ENCODE data around the gene VMA21. TPM values are rescaled to one million over a fixed set of nuclear protein-coding genes. Genes with fewer than 3 reads are reported as not detected.

VMA21 gene
- total and polyA plus RNA-seq, 7 donors, result 6.7 to 24.1 (median 17.4) TPM

GRCh38 chrX:151402719-151403390, 5.8 kb downstream of the VMA21 start:
- intact Hi-C loops (cut with DNase I), result no loop called here
- H3K9me3 ChIP-seq, result no peaks in the 10 kb centered on the region
- no peak overlapping the region for H3K27ac ChIP-seq
- no peaks in the 10 kb centered on the region for H3K4me1 ChIP-seq
- peak; percentile 39 to 71 for DNase-seq
- H3K4me3 ChIP-seq, result no peak overlapping the region
- H3K36me3 ChIP-seq (ENCODE audit: insufficient read depth in 1 of 2, low read depth in 1 of 2), result peaks cover 0 to 24% of the 10 kb centered on the region in 2 donors
- WGBS, 3 donors, result 65 to 87% (median 68%) methylated on average over 15 to 22 of the region's 22 CpGs
- ATAC-seq, result peak; percentile 82 to 94 (median 88)
- no peak for TF ChIP-seq CTCF (IDR thresholded peaks at IDR 0.05)
- H3K27me3 ChIP-seq (ENCODE audit: insufficient read depth in 3 of 3, low read length in 2 of 3), result no peaks in the 10 kb centered on the region

GRCh38 chrX:151416579-151416978, 19.6 kb downstream of the VMA21 start:
- TF ChIP-seq CTCF (IDR thresholded peaks at IDR 0.05), result no peak
- no peak overlapping the region for H3K27ac ChIP-seq
- no peaks in the 10 kb centered on the region for H3K4me1 ChIP-seq
- no peaks in the 10 kb centered on the region for H3K9me3 ChIP-seq
- ATAC-seq (no peak), DNase-seq (no peak)
- WGBS, 3 donors, result 73 to 83% (median 78%) methylated on average over 3 of the region's 3 CpGs
- no peaks in the 10 kb centered on the region for H3K27me3 ChIP-seq (ENCODE audit: insufficient read depth in 3 of 3, low read length in 2 of 3)
- intact Hi-C loops (cut with DNase I), result no loop called here
- H3K36me3 ChIP-seq (ENCODE audit: insufficient read depth in 1 of 2, low read depth in 1 of 2), result no peaks in the 10 kb centered on the region
- no peak overlapping the region for H3K4me3 ChIP-seq

GRCh38 chrX:151419782-151420181, 22.8 kb downstream of the VMA21 start:
- intact Hi-C loops (cut with DNase I), result no loop called here
- H3K9me3 ChIP-seq, result no peaks in the 10 kb centered on the region
- no peak for ATAC-seq
- H3K4me3 ChIP-seq, result no peak overlapping the region
- DNase-seq, result no peak
- no peaks in the 10 kb centered on the region for H3K27me3 ChIP-seq (ENCODE audit: insufficient read depth in 3 of 3, low read length in 2 of 3)
- H3K4me1 ChIP-seq, result no peaks in the 10 kb centered on the region
- H3K36me3 ChIP-seq (ENCODE audit: insufficient read depth in 1 of 2, low read depth in 1 of 2), result no peaks in the 10 kb centered on the region
- 59 to 96% (median 83%) methylated on average over 3 of the region's 3 CpGs for whole genome bisulfite sequencing, 3 donors
- H3K27ac ChIP-seq, result no peak overlapping the region
- no peak for TF ChIP-seq CTCF (IDR thresholded peaks at IDR 0.05)

- 68 to 79% (median 75%) methylated on average over 2 of the region's 2 CpGs for WGBS, 3 donors
Observed at GRCh38 chrX:151424505-151424904, 27.5 kb downstream of the VMA21 start.

More at GRCh38 chrX:151424505-151424904, 27.5 kb downstream of the VMA21 start:
- DNase-seq (no peak), ATAC-seq (no peak)
- Histone ChIP-seq H3K36me3 (ENCODE audit: insufficient read depth in 1 of 2, low read depth in 1 of 2) (no peaks in the 10 kb centered on the region), H3K27me3 (ENCODE audit: insufficient read depth in 3 of 3, low read length in 2 of 3) (no peaks in the 10 kb centered on the region), H3K4me3 (no peak overlapping the region), H3K4me1 (no peaks in the 10 kb centered on the region), H3K27ac (no peak overlapping the region), H3K9me3 (no peaks in the 10 kb centered on the region)
- TF ChIP-seq CTCF (IDR thresholded peaks at IDR 0.05), result no peak
- intact Hi-C loops (cut with DNase I), result no loop called here

Data from psoas muscle (tissue), 8 donors.